ENCODE measurements around the gene PRPS1L1. TPM values are rescaled to one million over a fixed set of nuclear protein-coding genes. Genes with fewer than 3 reads are reported as not detected.

Gene PRPS1L1
- polyA plus RNA-seq, 1 donor, result not detected

DNA sequence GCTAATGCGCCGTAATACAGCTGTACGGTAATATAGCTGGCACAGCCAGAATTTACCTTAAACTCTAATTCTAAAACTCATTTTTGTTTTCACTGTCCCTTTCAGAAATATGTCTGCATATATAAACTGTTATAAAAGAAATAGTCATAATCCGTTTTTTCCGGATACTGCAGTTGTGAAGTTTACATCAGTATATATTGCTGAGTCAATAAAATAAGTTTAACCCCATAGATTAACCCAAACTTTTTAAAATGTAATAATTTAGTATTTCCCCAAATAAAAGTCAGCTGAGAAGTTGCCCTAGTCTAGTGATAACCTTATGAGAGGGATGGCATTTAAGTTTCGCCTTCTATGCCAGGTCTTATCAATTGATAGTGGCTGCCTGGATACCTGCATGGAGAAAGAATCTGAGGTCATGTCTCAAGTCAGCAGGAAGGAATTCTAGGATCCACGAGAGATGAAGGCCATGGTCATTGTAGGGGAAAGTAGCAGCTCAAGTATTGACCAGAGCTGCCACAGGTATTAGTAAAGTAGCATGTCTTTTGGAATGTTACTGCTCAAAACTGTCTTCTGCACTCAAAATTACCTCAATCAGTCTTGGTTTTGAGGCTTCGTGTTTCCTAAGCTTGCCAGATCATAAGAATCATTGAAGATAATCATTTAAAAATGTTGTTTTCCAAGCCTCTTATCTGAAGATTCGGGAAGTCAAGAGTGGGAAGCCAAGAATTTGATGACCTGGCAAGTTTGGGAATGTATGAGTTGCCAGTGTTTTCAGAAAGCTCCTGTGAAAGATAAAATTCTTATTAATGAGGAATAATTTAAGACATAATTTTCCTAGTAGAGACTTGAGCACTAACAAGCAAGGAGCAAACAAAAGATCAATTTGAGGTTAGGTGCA, 10.8 kb downstream of the PRPS1L1 start:
- WGBS (ENCODE audit: insufficient coverage, low lambda C conversion rate), result 93% methylated on average over 3 of the region's 9 CpGs
- Histone ChIP-seq H3K4me3 (ENCODE audit: low read length) (no peak overlapping the region), H3K9me3 (ENCODE audit: control insufficient read depth, low read depth, low read length) (no peaks in the 10 kb centered on the region), H3K36me3 (ENCODE audit: control insufficient read depth, insufficient read depth, low read length) (no peaks in the 10 kb centered on the region), H3K27ac (ENCODE audit: low read length) (no peak overlapping the region), H3K27me3 (ENCODE audit: control insufficient read depth, insufficient read depth, low read length) (no peaks in the 10 kb centered on the region), H3K4me1 (ENCODE audit: control insufficient read depth, insufficient read depth, low read length) (no peaks in the 10 kb centered on the region)
- no peak for DNase-seq

DNA sequence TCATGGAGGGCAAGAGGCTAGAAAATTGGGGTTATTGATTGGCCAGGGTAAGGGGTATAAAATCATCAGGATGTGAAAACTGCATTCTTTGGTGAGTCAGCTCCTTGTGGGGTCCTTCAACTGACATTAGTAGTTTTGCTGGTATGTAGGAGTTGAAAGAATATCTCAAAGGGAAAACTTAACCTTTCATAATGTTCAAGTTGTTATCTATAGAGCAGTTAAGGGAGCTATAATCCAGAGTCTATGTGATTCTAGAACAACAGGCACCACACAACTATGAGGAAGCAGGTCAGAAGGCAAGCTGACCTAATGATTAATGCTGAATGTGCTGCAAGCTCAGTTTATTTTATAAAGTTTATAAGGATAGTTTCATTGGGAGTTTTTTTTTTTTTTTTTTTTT, 13.7 kb downstream of the PRPS1L1 start:
- Histone ChIP-seq H3K27ac (ENCODE audit: low read length) (no peak overlapping the region), H3K4me1 (ENCODE audit: control insufficient read depth, insufficient read depth, low read length) (no peaks in the 10 kb centered on the region), H3K9me3 (ENCODE audit: control insufficient read depth, low read depth, low read length) (no peaks in the 10 kb centered on the region), H3K36me3 (ENCODE audit: control insufficient read depth, insufficient read depth, low read length) (no peaks in the 10 kb centered on the region), H3K4me3 (ENCODE audit: low read length) (no peak overlapping the region), H3K27me3 (ENCODE audit: control insufficient read depth, insufficient read depth, low read length) (no peaks in the 10 kb centered on the region)
- DNase-seq, result peak; percentile 23 to 67

DNA sequence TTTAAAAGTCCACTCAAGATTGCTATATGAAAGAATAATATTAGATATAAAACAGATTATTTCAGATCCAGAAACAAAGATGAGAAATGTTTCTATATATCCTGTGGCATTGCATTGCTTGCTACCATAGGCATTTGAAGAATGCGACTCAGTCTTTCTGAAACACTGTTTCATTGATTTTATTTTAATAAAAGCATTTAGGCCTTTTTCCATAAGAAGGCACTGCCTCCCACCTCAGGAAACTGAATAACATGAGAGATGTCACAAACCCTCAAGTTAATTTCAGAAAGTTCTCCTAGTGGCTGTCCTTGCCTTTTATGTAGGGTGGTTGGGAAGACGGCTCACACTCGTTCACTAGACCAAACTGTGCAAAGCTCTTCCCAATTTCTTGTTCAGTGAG, 23.3 kb downstream of the PRPS1L1 start:
- Histone ChIP-seq H3K27ac (ENCODE audit: low read length) (no peak overlapping the region), H3K36me3 (ENCODE audit: control insufficient read depth, insufficient read depth, low read length) (no peaks in the 10 kb centered on the region), H3K4me3 (ENCODE audit: low read length) (no peak overlapping the region), H3K27me3 (ENCODE audit: control insufficient read depth, insufficient read depth, low read length) (no peaks in the 10 kb centered on the region), H3K9me3 (ENCODE audit: control insufficient read depth, low read depth, low read length) (no peaks in the 10 kb centered on the region), H3K4me1 (ENCODE audit: control insufficient read depth, insufficient read depth, low read length) (no peaks in the 10 kb centered on the region)
- no CpG with 5 or more reads among the region's 3 CpGs for WGBS (ENCODE audit: insufficient coverage, low lambda C conversion rate)
- no peak for DNase-seq

DNA sequence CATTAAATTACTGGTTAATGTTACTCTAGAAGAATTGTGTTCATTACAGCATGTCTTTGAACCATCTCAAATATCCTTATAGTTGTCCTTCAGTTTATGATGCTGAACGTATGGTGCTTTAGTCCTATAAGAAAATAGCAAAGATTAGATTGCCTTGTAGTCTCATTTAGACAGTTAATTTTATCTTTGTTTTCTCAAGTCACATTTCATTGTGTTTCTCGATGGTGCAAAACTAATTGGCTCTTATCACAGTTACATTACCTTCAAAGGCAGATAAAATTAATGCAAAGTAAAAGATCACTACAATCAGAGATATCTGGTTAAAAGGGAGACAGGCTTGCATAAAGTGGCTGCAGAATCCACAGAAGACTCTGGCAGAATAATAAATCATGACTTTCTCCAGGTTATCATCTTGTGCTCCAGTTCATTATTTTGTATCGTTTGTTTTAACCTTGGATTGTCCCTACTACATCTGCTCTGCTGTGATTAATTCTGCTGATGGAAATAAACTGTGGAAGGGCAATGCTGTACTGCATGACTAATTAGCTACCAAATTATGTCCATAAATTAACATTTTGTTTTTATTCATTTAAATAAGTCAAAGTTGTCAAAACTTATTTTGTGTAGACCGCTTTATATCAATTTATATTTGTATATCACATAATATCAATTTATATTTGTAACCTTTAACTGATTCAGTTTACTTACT, 24.2 kb downstream of the PRPS1L1 start:
- DNase-seq, result no peak
- H3K27ac ChIP-seq (ENCODE audit: low read length), result no peak overlapping the region
- no peaks in the 10 kb centered on the region for H3K9me3 ChIP-seq (ENCODE audit: control insufficient read depth, low read depth, low read length)
- 42% methylated on average over 4 of the region's 4 CpGs for WGBS (ENCODE audit: insufficient coverage, low lambda C conversion rate)
- H3K4me1 ChIP-seq (ENCODE audit: control insufficient read depth, insufficient read depth, low read length), result no peaks in the 10 kb centered on the region
- H3K27me3 ChIP-seq (ENCODE audit: control insufficient read depth, insufficient read depth, low read length), result no peaks in the 10 kb centered on the region
- H3K36me3 ChIP-seq (ENCODE audit: control insufficient read depth, insufficient read depth, low read length), result no peaks in the 10 kb centered on the region
- H3K4me3 ChIP-seq (ENCODE audit: low read length), result no peak overlapping the region

DNA sequence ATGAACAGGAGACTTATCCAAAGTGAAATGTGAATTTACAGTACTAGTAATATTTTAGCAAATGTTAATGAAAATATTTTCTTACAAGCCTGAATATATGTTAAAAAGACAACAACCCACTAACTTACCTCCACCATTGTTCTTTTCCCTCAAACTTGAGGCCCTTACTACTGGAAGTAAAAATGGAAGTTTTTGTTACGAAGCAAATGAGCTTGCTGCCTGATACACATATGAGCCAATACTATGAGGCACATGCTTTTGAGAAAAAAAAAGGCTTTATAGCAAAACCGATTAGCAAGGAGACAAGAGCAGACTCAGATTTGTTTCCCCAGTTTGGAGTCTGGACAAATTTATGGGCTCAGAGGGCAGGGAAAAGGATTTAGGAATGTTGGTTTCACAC, 29.0 kb downstream of the PRPS1L1 start:
- Histone ChIP-seq H3K27me3 (ENCODE audit: control insufficient read depth, insufficient read depth, low read length) (no peaks in the 10 kb centered on the region), H3K4me3 (ENCODE audit: low read length) (no peak overlapping the region), H3K4me1 (ENCODE audit: control insufficient read depth, insufficient read depth, low read length) (no peaks in the 10 kb centered on the region), H3K36me3 (ENCODE audit: control insufficient read depth, insufficient read depth, low read length) (no peaks in the 10 kb centered on the region), H3K9me3 (ENCODE audit: control insufficient read depth, low read depth, low read length) (no peaks in the 10 kb centered on the region), H3K27ac (ENCODE audit: low read length) (no peak overlapping the region)
- DNase-seq, result no peak
- WGBS (ENCODE audit: insufficient coverage, low lambda C conversion rate), result 100% methylated on average over 1 of the region's 2 CpGs

DNA sequence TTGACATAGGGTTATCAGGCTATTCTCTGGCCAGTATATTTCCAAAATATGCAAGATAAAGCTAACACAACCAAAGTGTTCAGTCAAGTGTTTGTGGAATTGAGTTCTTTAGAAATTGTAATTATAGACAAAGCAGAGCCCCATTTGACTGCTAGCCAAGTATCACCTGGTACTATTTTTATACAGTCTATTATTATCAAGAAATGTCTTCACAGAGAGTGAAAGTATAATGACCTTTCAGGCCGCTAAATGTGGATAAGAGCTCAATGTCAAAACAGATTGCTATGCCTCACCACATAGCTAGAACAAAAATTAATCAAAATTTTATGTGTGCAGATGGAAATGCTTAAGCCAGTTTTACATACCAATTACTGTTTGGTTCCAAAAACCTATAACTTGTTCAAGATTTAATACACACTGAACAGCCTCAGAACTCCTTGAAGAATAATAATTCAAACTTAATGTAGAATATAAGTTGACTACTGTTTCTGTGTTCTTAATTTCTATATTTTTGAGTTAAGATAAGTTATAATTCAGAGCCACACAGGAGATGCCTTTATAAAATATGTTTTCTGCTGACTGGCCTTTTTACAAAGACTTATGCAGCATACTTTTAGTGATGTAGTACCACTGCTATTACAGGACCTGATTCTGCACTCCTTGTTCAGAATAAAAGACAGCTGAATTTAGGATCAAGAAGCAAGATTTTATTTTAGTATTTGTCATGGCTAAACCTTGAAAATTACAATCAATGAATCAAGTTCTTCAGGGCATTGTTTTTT, 31.0 kb downstream of the PRPS1L1 start:
- Histone ChIP-seq H3K9me3 (ENCODE audit: control insufficient read depth, low read depth, low read length) (no peaks in the 10 kb centered on the region), H3K4me1 (ENCODE audit: control insufficient read depth, insufficient read depth, low read length) (no peaks in the 10 kb centered on the region), H3K4me3 (ENCODE audit: low read length) (no peak overlapping the region), H3K27me3 (ENCODE audit: control insufficient read depth, insufficient read depth, low read length) (no peaks in the 10 kb centered on the region), H3K27ac (ENCODE audit: low read length) (no peak overlapping the region), H3K36me3 (ENCODE audit: control insufficient read depth, insufficient read depth, low read length) (no peaks in the 10 kb centered on the region)
- WGBS (ENCODE audit: insufficient coverage, low lambda C conversion rate), result 11% methylated on average over 1 of the region's 1 CpG
- no peak for DNase-seq

DNA sequence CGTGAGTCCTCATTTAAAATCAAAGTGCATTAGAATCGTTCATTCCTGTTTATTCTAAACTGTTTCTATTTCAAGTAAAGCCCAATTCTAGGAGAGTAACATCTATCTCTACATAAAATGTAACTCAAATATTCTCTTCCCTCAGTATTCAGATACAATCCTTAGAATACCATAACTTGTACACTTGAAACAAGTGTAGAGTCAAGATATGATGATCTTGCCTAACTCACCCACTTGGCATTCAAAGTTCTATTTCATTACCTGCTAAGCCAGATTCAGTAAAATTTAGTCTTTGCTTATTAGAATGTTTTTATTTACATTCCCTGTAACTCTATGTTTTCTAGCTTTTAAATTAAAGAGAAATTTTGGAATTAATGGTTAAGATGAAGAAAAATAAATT, 31.6 kb downstream of the PRPS1L1 start:
- Histone ChIP-seq H3K36me3 (ENCODE audit: control insufficient read depth, insufficient read depth, low read length) (no peaks in the 10 kb centered on the region), H3K9me3 (ENCODE audit: control insufficient read depth, low read depth, low read length) (no peaks in the 10 kb centered on the region), H3K4me3 (ENCODE audit: low read length) (no peak overlapping the region), H3K27ac (ENCODE audit: low read length) (no peak overlapping the region), H3K27me3 (ENCODE audit: control insufficient read depth, insufficient read depth, low read length) (no peaks in the 10 kb centered on the region), H3K4me1 (ENCODE audit: control insufficient read depth, insufficient read depth, low read length) (no peaks in the 10 kb centered on the region)
- DNase-seq, result no peak
- WGBS (ENCODE audit: insufficient coverage, low lambda C conversion rate), result no CpG with 5 or more reads among the region's 2 CpGs

DNA sequence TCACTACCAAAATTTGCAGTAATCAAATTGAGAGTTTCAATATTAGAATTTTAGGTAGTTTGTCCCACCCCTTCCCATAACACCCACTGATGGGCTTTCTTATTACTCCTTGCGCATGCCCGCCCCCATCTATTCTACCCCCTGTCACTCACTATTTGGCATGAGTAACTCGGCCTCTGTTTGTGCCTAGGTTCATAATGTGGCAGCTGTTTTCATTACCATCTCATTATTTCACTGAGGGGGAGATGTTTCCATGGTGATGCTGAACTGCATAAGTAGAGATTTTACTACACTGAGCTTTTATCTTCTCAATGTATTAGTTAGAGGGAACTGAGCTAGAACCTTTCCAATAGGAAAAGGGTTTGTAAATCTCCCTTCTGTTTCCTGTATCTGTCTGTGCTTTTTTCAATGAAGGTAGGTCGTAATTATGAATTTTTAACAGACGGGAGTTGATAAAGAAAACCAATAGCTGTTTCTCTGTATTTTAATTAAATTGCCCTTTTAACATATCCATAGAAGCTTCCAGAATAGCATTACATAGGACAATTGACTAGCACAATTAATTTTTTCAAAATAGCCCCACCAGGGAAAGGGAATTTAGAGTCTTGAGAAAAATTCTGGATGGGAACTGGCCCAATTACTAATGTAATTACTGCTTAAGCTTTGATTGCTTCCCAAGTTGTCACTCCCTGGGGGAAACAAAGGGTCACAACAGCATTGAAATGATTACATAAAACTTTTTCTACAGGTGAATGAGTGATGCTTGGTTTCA, 33.4 kb downstream of the PRPS1L1 start:
- Histone ChIP-seq H3K4me1 (ENCODE audit: control insufficient read depth, insufficient read depth, low read length) (no peaks in the 10 kb centered on the region), H3K27me3 (ENCODE audit: control insufficient read depth, insufficient read depth, low read length) (no peaks in the 10 kb centered on the region), H3K27ac (ENCODE audit: low read length) (no peak overlapping the region), H3K9me3 (ENCODE audit: control insufficient read depth, low read depth, low read length) (no peaks in the 10 kb centered on the region), H3K36me3 (ENCODE audit: control insufficient read depth, insufficient read depth, low read length) (no peaks in the 10 kb centered on the region), H3K4me3 (ENCODE audit: low read length) (no peak overlapping the region)
- DNase-seq, result no peak
- WGBS (ENCODE audit: insufficient coverage, low lambda C conversion rate), result no CpG with 5 or more reads among the region's 5 CpGs

DNA sequence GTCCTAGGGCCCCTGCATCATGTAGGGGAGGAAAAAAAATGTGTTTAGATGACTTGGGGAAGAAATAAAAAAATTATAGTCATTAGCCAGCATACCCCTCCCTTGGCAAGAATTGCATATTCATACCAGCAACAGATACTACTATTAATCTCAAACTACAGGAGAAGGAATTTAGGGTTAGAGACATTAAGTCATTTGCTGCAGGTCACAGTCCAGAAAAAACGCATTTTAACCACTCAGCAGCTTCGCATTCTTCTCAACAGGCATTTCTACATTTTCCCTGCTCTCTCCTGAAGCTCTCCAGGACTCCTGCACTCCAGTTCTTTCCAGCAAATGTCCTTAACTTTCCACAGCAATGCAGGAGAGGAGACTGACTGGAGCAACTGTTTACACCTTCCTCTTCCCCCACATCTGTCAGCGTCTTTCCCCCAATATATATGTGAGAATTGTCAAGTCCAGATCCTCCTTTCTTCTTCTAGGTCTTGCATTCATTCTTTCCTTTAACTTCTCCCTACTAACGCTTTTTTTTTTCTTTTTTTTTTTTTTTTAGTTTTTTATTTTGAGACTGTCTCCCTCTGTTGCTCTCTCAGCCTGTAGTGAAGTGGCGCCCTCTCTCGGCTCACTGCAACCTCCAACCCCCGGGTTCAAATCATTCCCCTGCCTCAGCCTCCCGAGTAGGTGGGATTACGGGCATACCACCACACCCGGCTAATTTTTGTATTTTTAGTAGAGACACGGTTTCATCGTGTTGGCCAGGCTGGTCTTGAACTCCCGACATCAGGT, 35.6 kb downstream of the PRPS1L1 start:
- Histone ChIP-seq H3K27me3 (ENCODE audit: control insufficient read depth, insufficient read depth, low read length) (no peaks in the 10 kb centered on the region), H3K4me3 (ENCODE audit: low read length) (no peak overlapping the region), H3K27ac (ENCODE audit: low read length) (no peak overlapping the region), H3K36me3 (ENCODE audit: control insufficient read depth, insufficient read depth, low read length) (no peaks in the 10 kb centered on the region), H3K4me1 (ENCODE audit: control insufficient read depth, insufficient read depth, low read length) (no peaks in the 10 kb centered on the region), H3K9me3 (ENCODE audit: control insufficient read depth, low read depth, low read length) (no peaks in the 10 kb centered on the region)
- DNase-seq, result no peak
- WGBS (ENCODE audit: insufficient coverage, low lambda C conversion rate), result 37% methylated on average over 3 of the region's 13 CpGs

All from large intestine (tissue), 3 donors.